ENCODE results near the gene LAMB1. TPM values are rescaled to one million over a fixed set of nuclear protein-coding genes. Genes with fewer than 3 reads are reported as not detected.

Gene LAMB1
- polyA plus RNA-seq (2013, experiment 1 of 2) = 509 TPM
- 467 TPM for polyA plus RNA-seq (2013, experiment 2 of 2)

- peak; percentile 84 for DNase-seq
- Histone ChIP-seq H2BK12ac (ENCODE audit: low read length in 2 of 2) (peak within 1 kb of the TSS; percentile 79 to 95), H3K14ac (ENCODE audit: low read length in 2 of 2) (peak within 1 kb of the TSS; percentile 68 to 98), H3K27ac (ENCODE audit: low read length, poor library complexity, severe bottlenecking) (peak within 1 kb of the TSS; percentile 99), H2BK120ac (ENCODE audit: low read depth, low read length) (peak within 1 kb of the TSS; percentile 97), H3K18ac (ENCODE audit: low read depth in 1 of 2, low read length in 2 of 2) (peak within 1 kb of the TSS; percentile 97 to 98), H3K4me2 (ENCODE audit: low read length, poor library complexity, severe bottlenecking) (peak within 1 kb of the TSS; percentile 61), H2AK5ac (ENCODE audit: low read length, severe bottlenecking) (peak within 1 kb of the TSS; percentile 91), H3K36me3 (ENCODE audit: control insufficient read depth in 1 of 2, insufficient read depth in 2 of 2, low read depth in 1 of 2, low read length in 2 of 2) (peaks cover 12 to 32% of the 10 kb centered on the region in 2 experiments), H3K4me1 (ENCODE audit: control insufficient read depth, insufficient read depth, low read depth, low read length) (peaks cover 13% of the 10 kb centered on the region), H4K8ac (ENCODE audit: low read length) (peak within 1 kb of the TSS; percentile 95), H3K23ac (ENCODE audit: low read length in 2 of 2) (peak within 1 kb of the TSS; percentile 64 to 66), H3K4ac (ENCODE audit: low read depth in 1 of 2, low read length in 2 of 2) (peak within 1 kb of the TSS; percentile 96 to 97), H2BK5ac (ENCODE audit: low read depth, low read length, poor library complexity, severe bottlenecking) (peak within 1 kb of the TSS; percentile 96), H4K91ac (ENCODE audit: low read length) (peak within 1 kb of the TSS; percentile 94), H3K79me1 (replicated peaks; ENCODE audit: low read length, poor library complexity, severe bottlenecking) (peaks cover 4% of the 10 kb centered on the region), H3K9ac (ENCODE audit: low read length) (peak within 1 kb of the TSS; percentile 92), H2AFZ (ENCODE audit: low read depth, low read length) (no peak within 1 kb of the TSS), H3K4me3 (ENCODE audit: insufficient read depth in 1 of 2, low read depth in 1 of 2, low read length in 2 of 2) (peak within 1 kb of the TSS; percentile 87 to 94), H2BK15ac (ENCODE audit: low read depth, poor library complexity, severe bottlenecking) (peak within 1 kb of the TSS; percentile 90), H3K9me3 (ENCODE audit: control insufficient read depth, low read length) (no peaks in the 10 kb centered on the region), H3K27me3 (ENCODE audit: control insufficient read depth in 1 of 2, insufficient read depth in 1 of 2, low read length in 2 of 2) (no peaks in the 10 kb centered on the region)
- WGBS = under 1% methylated on average over 69 of the region's 75 CpGs
These were observed at the start of gene LAMB1 for GRCh38 chr7:108002726-108003598. LAMB1 (minus strand) TSS chr7:108003161; CDS start chr7:108002885, 276 bp downstream.

- no peaks in the 10 kb centered on the region for H3K4me1 ChIP-seq (ENCODE audit: control insufficient read depth, insufficient read depth, low read depth, low read length)
- no CpG with 5 or more reads among the region's 1 CpG for WGBS
- H3K23ac ChIP-seq (ENCODE audit: low read length in 2 of 2) = no peak overlapping the region
- H2BK5ac ChIP-seq (ENCODE audit: low read depth, low read length, poor library complexity, severe bottlenecking) = no peak overlapping the region
- H3K79me1 ChIP-seq (replicated peaks; ENCODE audit: low read length, poor library complexity, severe bottlenecking) = no peaks in the 10 kb centered on the region
- H2AFZ ChIP-seq (ENCODE audit: low read depth, low read length) = no peak overlapping the region
- DNase-seq = no peak
- H3K18ac ChIP-seq (ENCODE audit: low read depth in 1 of 2, low read length in 2 of 2) = no peak overlapping the region
- H3K4me3 ChIP-seq (ENCODE audit: insufficient read depth in 1 of 2, low read depth in 1 of 2, low read length in 2 of 2) = no peak overlapping the region
- no peak overlapping the region for H3K14ac ChIP-seq (ENCODE audit: low read length in 2 of 2)
- no peak overlapping the region for H2BK15ac ChIP-seq (ENCODE audit: low read depth, poor library complexity, severe bottlenecking)
- H3K4ac ChIP-seq (ENCODE audit: low read depth in 1 of 2, low read length in 2 of 2) = no peak overlapping the region
- no peaks in the 10 kb centered on the region for H3K9me3 ChIP-seq (ENCODE audit: control insufficient read depth, low read length)
- no peak overlapping the region for H2BK12ac ChIP-seq (ENCODE audit: low read length in 2 of 2)
- H3K9ac ChIP-seq (ENCODE audit: low read length) = no peak overlapping the region
- H4K91ac ChIP-seq (ENCODE audit: low read length) = no peak overlapping the region
- H4K8ac ChIP-seq (ENCODE audit: low read length) = no peak overlapping the region
- no peak overlapping the region for H3K27ac ChIP-seq (ENCODE audit: low read length, poor library complexity, severe bottlenecking)
- H3K4me2 ChIP-seq (ENCODE audit: low read length, poor library complexity, severe bottlenecking) = no peak overlapping the region
- no peaks in the 10 kb centered on the region for H3K27me3 ChIP-seq (ENCODE audit: control insufficient read depth in 1 of 2, insufficient read depth in 1 of 2, low read length in 2 of 2)
- H3K36me3 ChIP-seq (ENCODE audit: control insufficient read depth in 1 of 2, insufficient read depth in 2 of 2, low read depth in 1 of 2, low read length in 2 of 2) = no peaks in the 10 kb centered on the region
- H2AK5ac ChIP-seq (ENCODE audit: low read length, severe bottlenecking) = no peak overlapping the region
- no peak overlapping the region for H2BK120ac ChIP-seq (ENCODE audit: low read depth, low read length)
These were observed 48.5 kb upstream of the LAMB1 start for GRCh38 chr7:108051454-108051853.

- no peak overlapping the region for H4K91ac ChIP-seq (ENCODE audit: low read length)
- H2BK5ac ChIP-seq (ENCODE audit: low read depth, low read length, poor library complexity, severe bottlenecking) = no peak overlapping the region
- H2BK15ac ChIP-seq (ENCODE audit: low read depth, poor library complexity, severe bottlenecking) = no peak overlapping the region
- peak overlapping the region in 1 of 2 experiments; percentile 18 for H3K18ac ChIP-seq (ENCODE audit: low read depth in 1 of 2, low read length in 2 of 2)
- H3K79me1 ChIP-seq (replicated peaks; ENCODE audit: low read length, poor library complexity, severe bottlenecking) = no peaks in the 10 kb centered on the region
- WGBS = 100% methylated on average over 2 of the region's 3 CpGs
- no peak overlapping the region for H3K4me2 ChIP-seq (ENCODE audit: low read length, poor library complexity, severe bottlenecking)
- no peak overlapping the region for H3K27ac ChIP-seq (ENCODE audit: low read length, poor library complexity, severe bottlenecking)
- no peaks in the 10 kb centered on the region for H3K27me3 ChIP-seq (ENCODE audit: control insufficient read depth in 1 of 2, insufficient read depth in 1 of 2, low read length in 2 of 2)
- no peak overlapping the region for H3K23ac ChIP-seq (ENCODE audit: low read length in 2 of 2)
- no peak overlapping the region for H2BK12ac ChIP-seq (ENCODE audit: low read length in 2 of 2)
- H3K4me1 ChIP-seq (ENCODE audit: control insufficient read depth, insufficient read depth, low read depth, low read length) = no peaks in the 10 kb centered on the region
- no peak for DNase-seq
- no peak overlapping the region for H2AFZ ChIP-seq (ENCODE audit: low read depth, low read length)
- H3K14ac ChIP-seq (ENCODE audit: low read length in 2 of 2) = no peak overlapping the region
- H4K8ac ChIP-seq (ENCODE audit: low read length) = no peak overlapping the region
- no peak overlapping the region for H2AK5ac ChIP-seq (ENCODE audit: low read length, severe bottlenecking)
- H2BK120ac ChIP-seq (ENCODE audit: low read depth, low read length) = no peak overlapping the region
- H3K4me3 ChIP-seq (ENCODE audit: insufficient read depth in 1 of 2, low read depth in 1 of 2, low read length in 2 of 2) = no peak overlapping the region
- no peak overlapping the region for H3K9ac ChIP-seq (ENCODE audit: low read length)
- H3K36me3 ChIP-seq (ENCODE audit: control insufficient read depth in 1 of 2, insufficient read depth in 2 of 2, low read depth in 1 of 2, low read length in 2 of 2) = no peaks in the 10 kb centered on the region
- no peaks in the 10 kb centered on the region for H3K9me3 ChIP-seq (ENCODE audit: control insufficient read depth, low read length)
- no peak overlapping the region for H3K4ac ChIP-seq (ENCODE audit: low read depth in 1 of 2, low read length in 2 of 2)
These were observed 47.0 kb upstream of the LAMB1 start for GRCh38 chr7:108049962-108050361.

GRCh38 chr7:108048422-108048821 is 45.5 kb upstream of the LAMB1 start:
- Histone ChIP-seq H3K4ac (ENCODE audit: low read depth in 1 of 2, low read length in 2 of 2) (no peak overlapping the region), H3K9ac (ENCODE audit: low read length) (no peak overlapping the region)
- 90% methylated on average over 3 of the region's 3 CpGs for WGBS

More at GRCh38 chr7:108048422-108048821, 45.5 kb upstream of the LAMB1 start:
- Histone ChIP-seq H4K8ac (ENCODE audit: low read length) (no peak overlapping the region), H2BK15ac (ENCODE audit: low read depth, poor library complexity, severe bottlenecking) (no peak overlapping the region), H3K4me2 (ENCODE audit: low read length, poor library complexity, severe bottlenecking) (no peak overlapping the region), H2BK12ac (ENCODE audit: low read length in 2 of 2) (no peak overlapping the region), H3K4me3 (ENCODE audit: insufficient read depth in 1 of 2, low read depth in 1 of 2, low read length in 2 of 2) (no peak overlapping the region), H3K9me3 (ENCODE audit: control insufficient read depth, low read length) (no peaks in the 10 kb centered on the region), H3K79me1 (replicated peaks; ENCODE audit: low read length, poor library complexity, severe bottlenecking) (no peaks in the 10 kb centered on the region), H2BK5ac (ENCODE audit: low read depth, low read length, poor library complexity, severe bottlenecking) (no peak overlapping the region), H3K36me3 (ENCODE audit: control insufficient read depth in 1 of 2, insufficient read depth in 2 of 2, low read depth in 1 of 2, low read length in 2 of 2) (no peaks in the 10 kb centered on the region), H3K4me1 (ENCODE audit: control insufficient read depth, insufficient read depth, low read depth, low read length) (no peaks in the 10 kb centered on the region), H2AFZ (ENCODE audit: low read depth, low read length) (no peak overlapping the region), H3K18ac (ENCODE audit: low read depth in 1 of 2, low read length in 2 of 2) (no peak overlapping the region), H3K27ac (ENCODE audit: low read length, poor library complexity, severe bottlenecking) (no peak overlapping the region), H2AK5ac (ENCODE audit: low read length, severe bottlenecking) (no peak overlapping the region), H2BK120ac (ENCODE audit: low read depth, low read length) (no peak overlapping the region), H4K91ac (ENCODE audit: low read length) (no peak overlapping the region), H3K14ac (ENCODE audit: low read length in 2 of 2) (no peak overlapping the region), H3K27me3 (ENCODE audit: control insufficient read depth in 1 of 2, insufficient read depth in 1 of 2, low read length in 2 of 2) (no peaks in the 10 kb centered on the region), H3K23ac (ENCODE audit: low read length in 2 of 2) (no peak overlapping the region)
- DNase-seq = no peak
